Urothelium cell line (cell line): ENCODE data around the gene BAZ2A.

Source experiments
- DNase-seq: peaks from one replicate; pipeline ENCODE4 v3.0.0; 2011; ENCODE audit warnings: low spot score, mixed read lengths
- FAIRE-seq: peaks from 2 replicates; lab custom pipeline; 2011; peaks lifted over from hg19 to GRCh38; lab: Jason Lieb, UNC

BAZ2A gene

GRCh38 chr12:56635806-56636674, 5.9 kb upstream of the BAZ2A start:
- peak; percentile 35 for FAIRE-seq
- peak; percentile 88 for DNase-seq

- DNase-seq (peak; percentile 90), FAIRE-seq (no peak)
Measured at GRCh38 chr12:56634837-56635791, 5.0 kb upstream of the BAZ2A start.

GRCh38 chr12:56634242-56634836, 4.2 kb upstream of the BAZ2A start:
- peak; percentile 66 for DNase-seq
- no peak for FAIRE-seq

DNA sequence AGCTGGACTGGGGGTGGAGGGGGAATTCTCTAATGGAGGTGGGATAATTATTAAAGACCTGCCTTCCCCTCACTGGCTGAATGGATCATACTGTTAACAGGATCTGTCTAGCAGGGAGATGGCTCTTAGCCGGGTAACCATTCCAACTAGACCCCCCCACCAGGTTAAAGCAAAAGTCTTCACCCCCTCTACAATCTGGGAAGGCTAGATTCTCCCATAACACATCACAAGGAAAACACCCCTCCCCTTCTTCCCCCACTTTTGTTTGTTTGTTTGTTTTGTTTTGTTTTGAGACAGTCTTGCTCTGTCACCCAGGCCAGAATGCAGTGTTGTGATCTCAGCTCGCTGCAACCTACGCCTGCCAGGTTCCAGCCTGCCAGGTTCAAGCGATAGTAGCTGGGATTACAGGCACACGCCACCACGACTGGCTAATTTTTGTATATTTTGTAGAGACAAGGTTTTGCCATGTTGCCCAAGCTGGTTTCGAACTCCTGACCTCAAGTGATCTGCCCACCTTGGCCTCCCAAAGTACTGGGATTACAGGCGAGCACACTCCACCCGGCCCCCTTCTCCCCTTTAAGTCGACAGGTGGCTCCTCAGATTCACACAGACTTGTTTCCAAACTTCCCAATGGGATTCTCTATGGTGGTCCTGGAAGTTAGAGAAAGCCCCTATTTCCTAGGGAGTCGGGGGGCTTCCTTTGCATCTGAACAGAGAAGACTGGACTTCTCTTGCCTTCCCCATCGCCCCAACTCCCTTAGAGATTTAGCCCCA, 3.5 kb upstream of the BAZ2A start:
- FAIRE-seq (no peak), DNase-seq (no peak)

- no peak for FAIRE-seq
- no peak for DNase-seq
Measured at GRCh38 chr12:56632701-56633467, 2.8 kb upstream of the BAZ2A start.

DNA sequence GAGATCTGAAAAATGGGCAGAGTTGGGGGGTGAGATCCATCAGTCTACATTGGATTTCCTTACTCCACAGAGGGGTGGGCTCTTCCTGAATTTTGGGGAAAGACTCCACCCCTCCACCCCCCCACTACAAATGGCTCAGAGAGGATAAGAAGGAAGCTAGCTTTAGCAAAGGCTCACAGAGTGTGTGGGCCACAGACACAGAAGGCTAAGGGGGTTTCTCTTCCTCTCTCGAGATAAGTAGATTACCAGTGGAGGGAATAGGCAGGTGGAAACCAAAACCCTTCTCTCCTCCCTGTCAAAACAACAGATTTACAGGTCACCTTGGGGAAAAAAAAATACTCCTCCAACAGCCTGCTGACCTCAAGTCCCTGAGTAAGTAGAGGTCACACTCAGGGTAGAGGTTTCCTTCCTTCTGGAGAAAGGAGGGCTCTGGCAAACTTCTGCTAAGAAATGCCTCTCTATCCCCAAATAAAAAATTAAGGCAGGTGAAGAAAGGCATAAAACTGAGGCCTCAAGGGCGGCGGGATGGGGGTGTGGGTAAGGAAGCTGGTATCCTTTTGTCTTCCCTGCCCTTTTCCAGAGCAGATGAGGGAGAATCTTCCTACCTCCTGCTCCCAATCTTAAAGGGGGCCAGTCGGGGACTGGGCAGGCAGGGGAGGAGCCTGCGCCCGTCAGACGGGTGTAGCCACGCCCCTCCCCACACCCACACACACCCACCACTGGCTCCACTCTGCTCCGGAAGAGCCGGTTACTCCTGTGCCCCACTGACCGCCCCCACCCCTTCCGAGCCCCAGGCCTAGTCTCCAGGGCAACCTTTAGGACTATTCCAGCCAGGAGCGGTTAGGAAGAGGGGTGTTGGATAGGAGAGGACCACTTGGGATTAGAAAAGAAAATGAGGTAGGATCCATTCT, 1.9 kb upstream of the BAZ2A start:
- DNase-seq (peak; percentile 64), FAIRE-seq (no peak)

GRCh38 chr12:56629459-56630179, 507 bp downstream of the BAZ2A start:
- DNase-seq (peak; percentile 21), FAIRE-seq (no peak)

- peak; percentile 17 for DNase-seq
- no peak for FAIRE-seq
Measured at GRCh38 chr12:56628671-56629458, 1.3 kb downstream of the BAZ2A start.

GRCh38 chr12:56626701-56627100, 3.4 kb downstream of the BAZ2A start:
- DNase-seq (no peak), FAIRE-seq (no peak)

GRCh38 chr12:56622535-56622934, 7.6 kb downstream of the BAZ2A start:
- DNase-seq (no peak), FAIRE-seq (no peak)

DNA sequence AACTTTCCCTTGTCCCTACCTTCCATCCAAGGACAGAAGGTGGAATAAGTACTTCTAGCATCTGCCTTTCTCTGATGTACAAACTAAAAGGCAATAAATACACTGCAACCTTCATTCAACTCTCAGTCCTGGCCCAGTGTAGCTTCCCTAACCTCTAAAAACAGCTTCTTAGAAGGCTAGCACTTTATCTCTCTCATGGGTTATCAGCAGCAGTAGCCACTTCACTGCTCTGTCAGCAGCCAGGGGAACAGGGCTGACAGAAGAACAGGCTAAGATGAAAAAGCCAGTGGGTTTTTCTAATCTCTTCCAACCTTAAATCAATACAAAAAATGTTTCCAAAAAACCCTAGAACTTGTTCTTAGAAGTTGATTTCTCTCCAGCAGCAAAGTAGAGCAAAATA, 13.2 kb downstream of the BAZ2A start:
- FAIRE-seq = no peak
- DNase-seq = no peak

- no peak for FAIRE-seq
- DNase-seq = no peak
Measured at GRCh38 chr12:56616244-56616643, 13.9 kb downstream of the BAZ2A start.

DNA sequence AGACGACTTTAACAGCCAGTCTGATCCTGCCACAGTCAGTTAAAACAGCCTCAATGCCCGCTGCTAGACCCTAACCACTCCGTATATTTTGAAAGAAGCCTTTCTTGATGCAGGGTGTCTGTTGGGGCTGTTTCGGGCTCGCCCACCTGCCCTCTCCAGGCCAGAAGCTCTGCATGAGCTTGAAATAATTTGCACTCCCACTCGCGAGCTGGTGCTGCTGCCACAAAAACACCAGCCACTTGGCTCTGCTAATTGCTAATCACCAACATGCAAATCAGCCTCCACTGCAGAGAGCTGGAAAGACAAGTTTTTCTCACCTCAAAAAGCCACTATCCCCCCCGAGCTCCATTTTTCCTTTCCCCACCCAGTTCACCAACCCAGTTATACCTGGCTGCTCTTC, 15.5 kb downstream of the BAZ2A start:
- DNase-seq = no peak
- no peak for FAIRE-seq

GRCh38 chr12:56604355-56604754, 25.8 kb downstream of the BAZ2A start:
- DNase-seq (no peak), FAIRE-seq (no peak)

- FAIRE-seq = no peak
Measured at GRCh38 chr12:56602239-56602638, 27.9 kb downstream of the BAZ2A start.

GRCh38 chr12:56601503-56601902, 28.6 kb downstream of the BAZ2A start:
- no peak for FAIRE-seq
- DNase-seq = no peak

More at GRCh38 chr12:56602239-56602638, 27.9 kb downstream of the BAZ2A start:
- no peak for DNase-seq

- DNase-seq = no peak
Measured at GRCh38 chr12:56600753-56601152, 29.4 kb downstream of the BAZ2A start.

More at GRCh38 chr12:56600753-56601152, 29.4 kb downstream of the BAZ2A start:
- no peak for FAIRE-seq
